ENCODE results near the gene TOM1L1. TPM values are rescaled to one million over a fixed set of nuclear protein-coding genes. Genes with fewer than 3 reads are reported as not detected.

Gene TOM1L1
- total RNA-seq, 1 experiment from 2014 or later = 44.6 TPM

DNA sequence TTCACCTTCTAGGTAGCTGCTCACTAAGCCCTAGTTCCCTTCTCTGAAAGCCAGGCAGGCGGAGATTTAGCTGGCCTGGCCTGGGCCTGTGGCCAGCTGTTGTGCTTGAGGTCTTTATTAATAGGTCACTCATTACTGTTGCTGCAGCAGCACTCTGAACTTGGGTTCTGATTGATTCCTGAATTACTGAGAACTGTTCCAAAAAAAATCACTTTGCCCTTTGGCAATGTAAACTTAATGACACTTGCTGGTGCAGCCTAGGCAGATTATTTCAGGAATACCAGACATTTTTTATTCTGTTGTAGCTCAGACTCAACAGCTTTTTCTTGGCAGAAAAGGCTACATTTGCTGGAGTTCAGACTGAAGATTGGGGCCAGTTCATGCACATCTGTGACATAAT, 2.7 kb downstream of the TOM1L1 start:
- no peaks in the 10 kb centered on the region for H3K9me3 Mint-ChIP-seq
- Histone ChIP-seq H2BK5ac (ENCODE audit: insufficient read length, low read length) (no peak overlapping the region), H2AFZ (ENCODE audit: low read length) (no peak overlapping the region), H3K27ac (ENCODE audit: insufficient read length, low read depth, low read length) (no peak overlapping the region), H3T11ph (ENCODE audit: low read length) (no peak overlapping the region), H3K23me2 (ENCODE audit: insufficient read length, low read depth, low read length, poor library complexity, severe bottlenecking) (peaks cover 11% of the 10 kb centered on the region), H3K56ac (ENCODE audit: insufficient read length, low read depth, low read length) (no peak overlapping the region), H3K4me2 (ENCODE audit: insufficient read depth, insufficient read length, low read length) (no peak overlapping the region), H4K20me1 (ENCODE audit: control insufficient read depth, insufficient read depth, insufficient read length) (no peaks in the 10 kb centered on the region), H2BK20ac (ENCODE audit: low read depth, low read length, poor library complexity, severe bottlenecking) (no peak overlapping the region), H3K9me3 (ENCODE audit: control insufficient read depth, low read depth, low read length) (no peaks in the 10 kb centered on the region), H2BK12ac (ENCODE audit: insufficient read length, low read depth, low read length) (no peak overlapping the region), H3K4me1 (ENCODE audit: insufficient read depth, low read length) (peaks cover 3% of the 10 kb centered on the region; the same call in 1 of the 2 replicates), H4K5ac (ENCODE audit: insufficient read length, low read depth, low read length) (no peak overlapping the region), H3K27me3 (ENCODE audit: insufficient read depth, low read length) (no peaks in the 10 kb centered on the region), H2AK5ac (ENCODE audit: insufficient read length, low read length) (no peak overlapping the region), H3K79me1 (ENCODE audit: insufficient read depth, low read depth, low read length, poor library complexity, severe bottlenecking) (no peaks in the 10 kb centered on the region), H3K14ac (ENCODE audit: insufficient read depth, low read length) (no peak overlapping the region), H3K4ac (ENCODE audit: low read depth, low read length) (no peak overlapping the region), H4K8ac (replicated peaks; ENCODE audit: insufficient read length, low read depth, low read length) (no peak overlapping the region), H2BK120ac (ENCODE audit: low read depth, low read length, poor library complexity, severe bottlenecking) (no peak overlapping the region), H3K79me2 (ENCODE audit: insufficient read depth, low read length) (peaks cover 15% of the 10 kb centered on the region; the same call in 1 of the 2 replicates), H3K23ac (ENCODE audit: insufficient read length, low read depth, low read length) (no peak overlapping the region), H3K18ac (ENCODE audit: insufficient read length, low read depth, low read length) (no peak overlapping the region), H3K9ac (ENCODE audit: extremely low read depth, insufficient read length, low read length) (no peak overlapping the region), H4K91ac (ENCODE audit: insufficient read length, low read depth, low read length) (no peak overlapping the region), H2BK15ac (ENCODE audit: low read depth, low read length) (no peak overlapping the region)
- H3K36me3 Mint-ChIP-seq (ENCODE audit: insufficient read depth in 1 of 3, low read depth in 3 of 3) = peaks cover 37 to 42% (median 41%) of the 10 kb centered on the region in 3 experiments; a peak in 6 of 7 replicates
- no peaks in the 10 kb centered on the region for H3K27me3 Mint-ChIP-seq (ENCODE audit: low read depth)
- no peak for DNase-seq
- no peak overlapping the region; a peak in 2 of 7 replicates for H3K27ac Mint-ChIP-seq
- TF ChIP-seq, protein P1, sequence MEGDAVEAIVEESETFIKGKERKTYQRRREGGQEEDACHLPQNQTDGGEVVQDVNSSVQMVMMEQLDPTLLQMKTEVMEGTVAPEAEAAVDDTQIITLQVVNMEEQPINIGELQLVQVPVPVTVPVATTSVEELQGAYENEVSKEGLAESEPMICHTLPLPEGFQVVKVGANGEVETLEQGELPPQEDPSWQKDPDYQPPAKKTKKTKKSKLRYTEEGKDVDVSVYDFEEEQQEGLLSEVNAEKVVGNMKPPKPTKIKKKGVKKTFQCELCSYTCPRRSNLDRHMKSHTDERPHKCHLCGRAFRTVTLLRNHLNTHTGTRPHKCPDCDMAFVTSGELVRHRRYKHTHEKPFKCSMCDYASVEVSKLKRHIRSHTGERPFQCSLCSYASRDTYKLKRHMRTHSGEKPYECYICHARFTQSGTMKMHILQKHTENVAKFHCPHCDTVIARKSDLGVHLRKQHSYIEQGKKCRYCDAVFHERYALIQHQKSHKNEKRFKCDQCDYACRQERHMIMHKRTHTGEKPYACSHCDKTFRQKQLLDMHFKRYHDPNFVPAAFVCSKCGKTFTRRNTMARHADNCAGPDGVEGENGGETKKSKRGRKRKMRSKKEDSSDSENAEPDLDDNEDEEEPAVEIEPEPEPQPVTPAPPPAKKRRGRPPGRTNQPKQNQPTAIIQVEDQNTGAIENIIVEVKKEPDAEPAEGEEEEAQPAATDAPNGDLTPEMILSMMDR (conservative IDR thresholded peaks at IDR 0.05) = no peak
- no peak overlapping the region for H3K4me3 Mint-ChIP-seq
- WGBS (ENCODE audit: extremely low coverage, insufficient read length, low lambda C conversion rate) = no CpG with 5 or more reads among the region's 1 CpG
- H3K4me1 Mint-ChIP-seq = peaks cover 36 to 45% of the 10 kb centered on the region in 2 experiments
